K562 (cell line): Measurements from ENCODE around the gene TRABD2B.

Experiments
- CHD2 ChIP-seq: IDR thresholded peaks from 2 replicates; pipeline ENCODE4 v1.6.1; 2011; ENCODE audit warnings: low read depth, low read length
- ID3 ChIP-seq, 2 experiments: fragments of 250-450 bp in 1 of 2; fragments of 450-650 bp in 1 of 2; sonication (Bioruptor Pico) in 1 of 2; IDR thresholded peaks; 2 replicates each; pipeline versions ENCODE4 v1.6.1 to v1.8.0; 2016 to 2021; ENCODE audit warnings: mild to moderate bottlenecking in 2 of 2, moderate library complexity in 2 of 2, missing compliant biosample characterization in 1 of 2, missing genetic modification characterization in 1 of 2
- KAT2B ChIP-seq: IDR thresholded peaks from one replicate; pipeline ENCODE4 v1.6.1; 2012; ENCODE audit warnings: low read depth, mild to moderate bottlenecking, control low read depth, inconsistent platforms, low read length, moderate library complexity
- POLR2A ChIP-seq: fragments of 450-650 bp; conservative IDR thresholded peaks from 2 replicates; pipeline ENCODE4 v1.6.1; 2016
- POLR2AphosphoS5 ChIP-seq: IDR thresholded peaks from 2 replicates; pipeline ENCODE4 v1.6.1; 2011; ENCODE audit warnings: mild to moderate bottlenecking, low read depth, low read length, moderate library complexity; ENCODE audit not compliant: control insufficient read depth, insufficient read depth
- RAD21 ChIP-seq, 2 experiments: fragments of 250-450 bp in 1 of 2; fragments of 450-650 bp in 1 of 2; sonication (Bioruptor Pico) in 1 of 2; formaldehyde crosslinking in 1 of 2; IDR thresholded peaks in 1 of 2; conservative IDR thresholded peaks in 1 of 2; 2 replicates each; pipeline versions ENCODE4 v1.4.0 to v1.8.0; 2020 to 2022; ENCODE audit warnings: mild to moderate bottlenecking in 2 of 2, moderate library complexity in 1 of 2
- TAF1 ChIP-seq: IDR thresholded peaks from 2 replicates; pipeline ENCODE4 v1.6.1; 2011; ENCODE audit warnings: mild to moderate bottlenecking, low read length, moderate library complexity; ENCODE audit not compliant: insufficient read depth, control insufficient read depth, severe bottlenecking; ENCODE audit errors: extremely low read depth
- TCF7 ChIP-seq: sonication (generic); IDR thresholded peaks from 2 replicates; pipeline ENCODE4 v1.6.1; 2016; ENCODE audit warnings: antibody characterized with exemption, borderline replicate concordance
- ZFX ChIP-seq: sonication (generic); formaldehyde crosslinking; IDR thresholded peaks from 2 replicates; pipeline ENCODE4 v1.8.0; 2022; ENCODE audit warnings: mild to moderate bottlenecking, missing genetic modification reagents, moderate library complexity
- TF ChIP-seq, protein P1 (sequence below), 3 experiments: IDR thresholded peaks in 2 of 3; conservative IDR thresholded peaks in 1 of 3; 2 replicates each; pipeline ENCODE4 v1.5.1; 2011 to 2012; ENCODE audit warnings: low read length in 3 of 3, mild to moderate bottlenecking in 3 of 3, control low read depth in 2 of 3, improper control_type of control experiment in 1 of 3, inconsistent platforms in 1 of 3, low read depth in 1 of 3, mixed read lengths in 1 of 3, moderate library complexity in 1 of 3; ENCODE audit not compliant: insufficient read depth in 2 of 3
- TF ChIP-seq, protein P2 (sequence below): fragments of 450-650 bp; formaldehyde crosslinking; IDR thresholded peaks from 2 replicates; pipeline ENCODE4 v1.4.0; 2022; ENCODE audit warnings: missing genetic modification characterization

GRCh38 chr1:47926461-47926999 lies 70.7 kb downstream of the TRABD2B start:
- TF ChIP-seq POLR2AphosphoS5 (no peak), POLR2A (no peak), RAD21 (CRISPR knock-in tag; conservative IDR thresholded peaks at IDR 0.05 in 1 of 2, IDR thresholded peaks at IDR 0.05 in 1 of 2) (no peak), KAT2B (no peak), TCF7 (no peak), ID3 (CRISPR knock-in tag; IDR thresholded peaks at IDR 0.05) (no peak), ID3 (tag; IDR thresholded peaks at IDR 0.05) (no peak), TAF1 (no peak), ZFX (CRISPR knock-in tag) (no peak), CHD2 (no peak)
- TF ChIP-seq, protein P1, sequence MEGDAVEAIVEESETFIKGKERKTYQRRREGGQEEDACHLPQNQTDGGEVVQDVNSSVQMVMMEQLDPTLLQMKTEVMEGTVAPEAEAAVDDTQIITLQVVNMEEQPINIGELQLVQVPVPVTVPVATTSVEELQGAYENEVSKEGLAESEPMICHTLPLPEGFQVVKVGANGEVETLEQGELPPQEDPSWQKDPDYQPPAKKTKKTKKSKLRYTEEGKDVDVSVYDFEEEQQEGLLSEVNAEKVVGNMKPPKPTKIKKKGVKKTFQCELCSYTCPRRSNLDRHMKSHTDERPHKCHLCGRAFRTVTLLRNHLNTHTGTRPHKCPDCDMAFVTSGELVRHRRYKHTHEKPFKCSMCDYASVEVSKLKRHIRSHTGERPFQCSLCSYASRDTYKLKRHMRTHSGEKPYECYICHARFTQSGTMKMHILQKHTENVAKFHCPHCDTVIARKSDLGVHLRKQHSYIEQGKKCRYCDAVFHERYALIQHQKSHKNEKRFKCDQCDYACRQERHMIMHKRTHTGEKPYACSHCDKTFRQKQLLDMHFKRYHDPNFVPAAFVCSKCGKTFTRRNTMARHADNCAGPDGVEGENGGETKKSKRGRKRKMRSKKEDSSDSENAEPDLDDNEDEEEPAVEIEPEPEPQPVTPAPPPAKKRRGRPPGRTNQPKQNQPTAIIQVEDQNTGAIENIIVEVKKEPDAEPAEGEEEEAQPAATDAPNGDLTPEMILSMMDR (IDR thresholded peaks at IDR 0.05 in 2 of 3, conservative IDR thresholded peaks at IDR 0.05 in 1 of 3; ENCODE audit: insufficient read depth in 2 of 3, low read depth in 1 of 3, low read length in 3 of 3): no peak
- TF ChIP-seq, protein P2, sequence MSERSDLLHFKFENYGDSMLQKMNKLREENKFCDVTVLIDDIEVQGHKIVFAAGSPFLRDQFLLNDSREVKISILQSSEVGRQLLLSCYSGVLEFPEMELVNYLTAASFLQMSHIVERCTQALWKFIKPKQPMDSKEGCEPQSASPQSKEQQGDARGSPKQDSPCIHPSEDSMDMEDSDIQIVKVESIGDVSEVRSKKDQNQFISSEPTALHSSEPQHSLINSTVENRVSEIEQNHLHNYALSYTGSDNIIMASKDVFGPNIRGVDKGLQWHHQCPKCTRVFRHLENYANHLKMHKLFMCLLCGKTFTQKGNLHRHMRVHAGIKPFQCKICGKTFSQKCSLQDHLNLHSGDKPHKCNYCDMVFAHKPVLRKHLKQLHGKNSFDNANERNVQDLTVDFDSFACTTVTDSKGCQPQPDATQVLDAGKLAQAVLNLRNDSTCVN (CRISPR knock-in tag): no peak
